K562 (cell line): ENCODE data around the gene CXCR5. TPM values are rescaled to one million over a fixed set of nuclear protein-coding genes. Genes with fewer than 3 reads are reported as not detected.
A peak's percentile ranks its signal among the peaks of the same experiment; 100 is the strongest.

Experiments
- ATF1 ChIP-seq, 2 experiments: fragments of 450-650 bp in 1 of 2; IDR thresholded peaks; 2 replicates each; pipeline ENCODE4 v1.6.1; 2016; ENCODE audit warnings: missing compliant biosample characterization in 1 of 2, missing genetic modification characterization in 1 of 2
- CCNT2 ChIP-seq: IDR thresholded peaks from 2 replicates; pipeline ENCODE4 v1.6.1; 2011; ENCODE audit warnings: borderline replicate concordance, low read depth, mild to moderate bottlenecking, moderate library complexity, mixed read lengths, low read length; ENCODE audit not compliant: insufficient read length; ENCODE audit errors: extremely low read depth
- ETS1 ChIP-seq: conservative IDR thresholded peaks from 2 replicates; pipeline ENCODE4 v1.6.1; 2011; ENCODE audit warnings: low read depth, mild to moderate bottlenecking, low read length; ENCODE audit not compliant: control insufficient read depth
- FOXP4 ChIP-seq: sonication (generic); formaldehyde crosslinking; IDR thresholded peaks from 2 replicates; pipeline ENCODE4 v1.8.0; 2022; ENCODE audit warnings: mild to moderate bottlenecking, missing genetic modification reagents, borderline replicate concordance
- GTF2A2 ChIP-seq: IDR thresholded peaks from 2 replicates; pipeline ENCODE4 v1.6.1; 2016; ENCODE audit warnings: mild to moderate bottlenecking, missing genetic modification characterization, missing compliant biosample characterization
- HCFC1 ChIP-seq: IDR thresholded peaks from 2 replicates; pipeline ENCODE4 v1.6.1; 2012; ENCODE audit warnings: low read depth, low read length, improper control_type of control experiment
- HDAC1 ChIP-seq, 2 experiments: fragments of 450-650 bp; IDR thresholded peaks; 2 replicates each; pipeline ENCODE4 v1.6.1; 2016 to 2017; ENCODE audit warnings: inconsistent platforms in 1 of 2, mild to moderate bottlenecking in 1 of 2, moderate library complexity in 1 of 2
- MAZ ChIP-seq, 2 experiments: fragments of 450-650 bp in 1 of 2; sonication (generic) in 1 of 2; formaldehyde crosslinking; IDR thresholded peaks in 1 of 2; conservative IDR thresholded peaks in 1 of 2; 2 replicates each; pipeline versions ENCODE4 v1.4.0 to v1.5.0; 2020; ENCODE audit warnings: mild to moderate bottlenecking in 1 of 2, missing genetic modification reagents in 1 of 2
- MYNN ChIP-seq, 2 experiments: sonication (generic); formaldehyde crosslinking in 1 of 2; IDR thresholded peaks; 2 replicates each; pipeline versions ENCODE4 v1.5.0 to v1.6.1; 2016 to 2020; ENCODE audit warnings: antibody characterized with exemption in 1 of 2, missing genetic modification reagents in 1 of 2
- NEUROD1 ChIP-seq: fragments of 150-350 bp; IDR thresholded peaks from 2 replicates; pipeline ENCODE4 v1.6.1; 2014; ENCODE audit warnings: borderline replicate concordance, low read length, low read depth; ENCODE audit not compliant: partially characterized antibody
- NONO ChIP-seq, 2 experiments: fragments of 200-400 bp in 1 of 2; fragments of 450-650 bp in 1 of 2; formaldehyde crosslinking in 1 of 2; IDR thresholded peaks; 2 replicates each; pipeline ENCODE4 v1.6.1; 2017; ENCODE audit warnings: low read depth in 2 of 2, mild to moderate bottlenecking in 2 of 2, moderate library complexity in 2 of 2, low read length in 1 of 2
- PHB2 ChIP-seq: fragments of 450-650 bp; IDR thresholded peaks from 2 replicates; pipeline ENCODE4 v1.6.1; 2017; ENCODE audit warnings: low read depth
- RBBP5 ChIP-seq: fragments of 200-600 bp; sonication (generic); IDR thresholded peaks from 2 replicates; pipeline ENCODE4 v1.6.1; 2012; ENCODE audit warnings: borderline replicate concordance, mild to moderate bottlenecking, low read length, control low read depth, inconsistent platforms; ENCODE audit not compliant: insufficient read depth, poor library complexity, severe bottlenecking
- RBFOX2 ChIP-seq: fragments of 200-400 bp; formaldehyde crosslinking; IDR thresholded peaks from 2 replicates; pipeline ENCODE4 v1.6.1; 2017; ENCODE audit warnings: low read depth, mild to moderate bottlenecking, low read length, moderate library complexity
- RCOR1 ChIP-seq, 2 experiments: IDR thresholded peaks; 2 replicates each; pipeline ENCODE4 v1.6.1; 2012; ENCODE audit warnings: low read depth in 2 of 2, low read length in 2 of 2, borderline replicate concordance in 1 of 2, improper control_type of control experiment in 1 of 2
- TFAP4 ChIP-seq: sonication (generic); formaldehyde crosslinking; IDR thresholded peaks from 2 replicates; pipeline ENCODE4 v1.8.0; 2022; ENCODE audit warnings: missing genetic modification reagents, mild to moderate bottlenecking, moderate library complexity, borderline replicate concordance
- ZKSCAN1 ChIP-seq: fragments of 150-350 bp; IDR thresholded peaks from 2 replicates; pipeline ENCODE4 v1.6.1; 2016; ENCODE audit warnings: low read depth, low read length
- ZKSCAN3 ChIP-seq: fragments of 250-450 bp; sonication (Bioruptor Pico); IDR thresholded peaks from 2 replicates; pipeline ENCODE4 v1.4.0; 2020
- ZNF143 ChIP-seq: sonication (generic); formaldehyde crosslinking; IDR thresholded peaks from 2 replicates; pipeline ENCODE4 v1.9.0; 2022; ENCODE audit warnings: mild to moderate bottlenecking, missing genetic modification reagents
- ZNF24 ChIP-seq: fragments of 450-650 bp; IDR thresholded peaks from 2 replicates; pipeline ENCODE4 v1.6.1; 2016
- ZNF408 ChIP-seq: fragments of 250-450 bp; sonication (Bioruptor Pico); IDR thresholded peaks from 2 replicates; pipeline ENCODE4 v1.4.0; 2020; ENCODE audit warnings: low read depth, mild to moderate bottlenecking, moderate library complexity
- polyA plus RNA-seq, 8 experiments: library from polyadenylated mRNA; depleted of rRNA in 4 of 8; stranded (reverse) in 5 of 8; unstranded in 3 of 8; fragments of >200 nt; fragmentation: Nextera tagmentation in 2 of 8; fragmentation: Illumina TruSeq in 1 of 8; extraction: Ambion mirVana in 2 of 8; extraction: Trizol in 1 of 8; gene quantifications; 2 replicates each; pipeline versions ENCODE4 v1.2.1 to v1.2.3, GENCODE V29; 2011 to 2014; ENCODE audit warnings: inconsistent platforms in 1 of 8, missing spikeins in 1 of 8
- total RNA-seq, 7 experiments: library from RNA; depleted of rRNA in 6 of 7; stranded (reverse); fragments of >200 nt in 6 of 7; fragmentation: Illumina TruSeq in 2 of 7; extraction: Trizol in 2 of 7; gene quantifications; 2 replicates each; pipeline versions ENCODE4 v1.2.1 to v1.2.3, GENCODE V29; 2011 to 2021; ENCODE audit warnings: low replicate concordance in 1 of 7

CXCR5 gene
- total and polyA plus RNA-seq, 9 of the 15 experiments (the other 6 are each of a cell fraction or from before 2014, with no cell fraction given), result 0.03 to 0.06 TPM; not detected in 7

GRCh38 chr11:118924591-118925585 lies 41.2 kb downstream of the CXCR5 start (continued):
- peak; percentile 88 for TF ChIP-seq HCFC1
- peak in 1 of 2 experiments; percentile 55; a peak in 1 of 4 replicates for TF ChIP-seq HDAC1 (IDR thresholded peaks at IDR 0.05)
- no peak for TF ChIP-seq ATF1 (CRISPR knock-in tag; IDR thresholded peaks at IDR 0.05)
- peak; percentile 32; the same call in 1 of the 2 replicates for TF ChIP-seq ATF1 (tag; IDR thresholded peaks at IDR 0.05)
- TF ChIP-seq ETS1, result peak; percentile 86
- peak in 1 of 2 experiments; percentile 24; a peak in 1 of 4 replicates for TF ChIP-seq MAZ (CRISPR knock-in tag; conservative IDR thresholded peaks at IDR 0.05 in 1 of 2, IDR thresholded peaks at IDR 0.05 in 1 of 2)
- TF ChIP-seq ZNF24, result no peak
- TF ChIP-seq TFAP4 (CRISPR knock-in tag), result peak; percentile 99
- no peak for TF ChIP-seq PHB2
- no peak for TF ChIP-seq ZKSCAN3 (CRISPR knock-in tag)
- no peak for TF ChIP-seq ZNF408 (CRISPR knock-in tag)
- TF ChIP-seq ZNF143, result peak; percentile 89
- no peak for TF ChIP-seq RBBP5
- TF ChIP-seq NONO (IDR thresholded peaks at IDR 0.05; ENCODE audit: low read depth in 2 of 2, low read length in 1 of 2), result no peak
- no peak for TF ChIP-seq RCOR1 (IDR thresholded peaks at IDR 0.05; ENCODE audit: borderline replicate concordance in 1 of 2, low read depth in 2 of 2, low read length in 2 of 2)
- TF ChIP-seq NEUROD1, result peak; percentile 18
- peak; percentile 76; the same call in 1 of the 2 replicates for TF ChIP-seq MYNN (IDR thresholded peaks at IDR 0.05)
- no peak for TF ChIP-seq MYNN (CRISPR knock-in tag; IDR thresholded peaks at IDR 0.05)
- TF ChIP-seq FOXP4 (CRISPR knock-in tag), result no peak
- TF ChIP-seq ZKSCAN1, result 0 out of 2 replicates have a peak, but pooled peaks have one; percentile 32
- TF ChIP-seq CCNT2, result peak; percentile 7
- peak; percentile 48 for TF ChIP-seq RBFOX2
- no peak for TF ChIP-seq GTF2A2 (tag)
